Activated naive CD4-positive, alpha-beta T cell treated with anti-CD3 and anti-CD28 coated beads, Interleukin-2, amount 10 ng/mL, durations not matched to agents 7 days and 5 days (primary cell): ENCODE results near the gene KPTN.

ENCODE experiments used
- CTCF ChIA-PET: fragments of 350-600 bp; sonication (Branson Sonifier 250); formaldehyde crosslinking; loops from one replicate; lab custom pipeline; 2021; ENCODE audit warnings: antibody characterized with exemption; lab: Charles Lee
- DNase-seq: peaks from one replicate; pipeline ENCODE4 v3.0.0-alpha.2; 2020
- H3K27ac Mint-ChIP-seq: one replicate; pipeline ENCODE4 v1.8.0; 2021; ENCODE audit warnings: mild to moderate bottlenecking, moderate library complexity, mixed read lengths
- H3K27me3 Mint-ChIP-seq: one replicate; pipeline ENCODE4 v1.8.0; 2021; ENCODE audit warnings: mild to moderate bottlenecking, mixed read lengths
- H3K36me3 Mint-ChIP-seq: one replicate; pipeline ENCODE4 v1.8.0; 2021; ENCODE audit warnings: mixed read lengths
- H3K4me1 Mint-ChIP-seq: one replicate; pipeline ENCODE4 v1.8.0; 2021; ENCODE audit warnings: mixed read lengths
- H3K4me3 Mint-ChIP-seq: one replicate; pipeline ENCODE4 v1.8.0; 2021; ENCODE audit warnings: mild to moderate bottlenecking, moderate library complexity, mixed read lengths
- H3K9me3 Mint-ChIP-seq: one replicate; pipeline ENCODE4 v1.8.0; 2021; ENCODE audit warnings: mixed read lengths

Gene KPTN

DNA sequence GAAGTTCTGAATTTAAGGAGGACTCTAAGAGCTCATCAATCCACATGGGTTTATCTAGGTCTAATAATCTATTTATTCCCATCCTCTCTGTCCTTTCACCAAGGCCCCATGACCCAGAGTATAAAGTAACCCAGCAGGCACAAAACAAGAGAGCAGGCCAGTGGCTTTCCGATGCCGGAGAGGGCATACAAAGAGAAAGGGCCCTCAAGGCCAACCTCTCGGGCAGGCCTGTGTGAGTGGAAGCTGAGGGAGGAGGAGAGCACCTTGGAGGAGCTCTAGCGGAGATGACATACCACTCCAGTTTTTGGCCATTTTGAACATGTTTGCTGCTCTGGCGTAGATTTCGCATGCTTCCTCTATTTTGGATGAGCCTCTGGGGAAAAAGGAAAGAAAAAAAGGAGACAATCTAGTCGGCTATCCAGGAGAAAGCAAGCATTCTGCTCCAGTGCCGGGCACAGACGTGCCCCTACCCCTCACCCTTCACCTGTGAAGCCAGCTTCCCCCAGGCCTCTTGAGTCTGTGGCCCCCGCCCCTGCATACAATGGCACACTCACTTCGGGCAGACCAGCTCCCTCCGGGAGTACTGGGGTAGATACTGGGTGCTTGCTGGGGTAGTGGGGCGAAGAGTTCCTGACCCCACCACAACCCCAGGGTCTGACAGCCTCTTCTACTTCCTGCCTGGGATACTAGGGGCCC lies 19.3 kb upstream of the KPTN start:
- Mint-ChIP-seq H3K4me1 (no peaks in the 10 kb centered on the region), H3K27me3 (no peaks in the 10 kb centered on the region), H3K27ac (no peak overlapping the region), H3K4me3 (no peak overlapping the region), H3K36me3 (peaks cover 21% of the 10 kb centered on the region), H3K9me3 (no peaks in the 10 kb centered on the region)
- CTCF ChIA-PET, result no interaction called here
- no peak for DNase-seq

DNA sequence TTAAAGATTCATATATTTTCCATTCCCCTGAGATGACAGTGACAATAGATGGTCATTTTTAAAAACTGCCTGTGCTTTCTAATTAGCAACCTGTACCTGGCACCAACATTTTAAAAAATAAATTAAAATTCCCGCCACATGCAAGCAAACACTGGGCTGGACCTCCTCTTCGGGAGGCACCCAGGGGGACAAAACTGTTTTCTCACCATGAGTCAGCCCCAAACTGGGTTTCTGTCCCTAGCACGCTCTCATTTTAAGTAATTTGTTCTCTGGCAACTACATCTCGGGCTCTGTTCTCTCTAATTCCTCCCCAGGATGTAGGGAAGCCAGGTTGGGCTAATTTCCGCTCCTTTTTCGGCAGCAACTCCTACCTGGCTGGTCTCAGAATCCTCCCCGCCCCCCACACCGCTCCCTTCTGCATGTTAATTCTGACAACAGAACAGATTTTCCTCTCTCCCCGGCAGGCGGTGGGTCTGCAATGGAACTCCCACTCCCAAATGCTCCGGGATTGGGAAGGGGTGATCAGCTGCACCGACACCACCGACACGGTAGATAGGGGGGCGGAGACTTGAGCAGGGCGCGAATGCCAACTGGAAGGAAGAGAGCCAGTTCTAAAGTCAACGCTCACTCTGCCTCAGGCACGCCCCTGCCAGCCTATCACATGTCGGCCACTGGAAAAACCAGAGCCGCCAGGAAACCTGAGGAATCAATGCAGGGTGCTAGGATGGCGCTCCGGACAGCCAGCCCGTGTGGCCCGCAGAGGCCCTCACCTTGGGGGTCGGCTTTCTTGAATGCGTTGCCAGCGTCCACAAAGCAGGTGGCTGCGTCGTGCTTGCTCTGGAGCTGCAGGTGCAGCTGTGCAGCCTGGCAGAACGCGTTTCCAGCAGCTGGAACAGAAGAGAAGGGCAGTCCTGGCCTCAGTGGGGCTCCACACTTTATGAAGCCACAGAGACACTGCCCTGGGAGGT lies 16.1 kb upstream of the KPTN start:
- Mint-ChIP-seq H3K27ac (no peak overlapping the region), H3K36me3 (peaks cover 26% of the 10 kb centered on the region), H3K9me3 (no peaks in the 10 kb centered on the region), H3K27me3 (no peaks in the 10 kb centered on the region), H3K4me1 (no peaks in the 10 kb centered on the region), H3K4me3 (no peak overlapping the region)
- DNase-seq, result no peak
- CTCF ChIA-PET, result no interaction called here

DNA sequence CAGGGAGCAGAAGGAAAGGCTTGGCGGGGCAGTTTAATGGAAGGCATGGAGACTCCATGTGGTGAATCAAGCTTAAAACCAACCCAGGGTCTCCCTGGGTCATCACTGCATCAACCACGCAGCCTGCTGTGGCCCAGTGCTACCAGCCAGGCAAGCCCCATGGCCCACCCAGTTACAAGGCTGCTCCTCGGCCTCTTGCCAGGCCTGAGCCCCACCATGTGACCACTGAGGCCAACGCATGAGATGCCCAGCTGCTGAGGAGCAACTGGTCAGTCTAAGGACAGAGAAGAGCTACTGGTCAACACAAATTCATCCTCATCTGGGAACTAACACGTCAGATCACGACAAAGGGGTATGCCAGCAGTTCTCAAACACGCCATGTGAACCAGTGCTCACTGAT lies 15.4 kb upstream of the KPTN start:
- CTCF ChIA-PET, result no interaction called here
- Mint-ChIP-seq H3K4me1 (no peaks in the 10 kb centered on the region), H3K4me3 (no peak overlapping the region), H3K27ac (no peak overlapping the region), H3K36me3 (peaks cover 26% of the 10 kb centered on the region), H3K9me3 (no peaks in the 10 kb centered on the region), H3K27me3 (no peaks in the 10 kb centered on the region)
- DNase-seq, result no peak

DNA sequence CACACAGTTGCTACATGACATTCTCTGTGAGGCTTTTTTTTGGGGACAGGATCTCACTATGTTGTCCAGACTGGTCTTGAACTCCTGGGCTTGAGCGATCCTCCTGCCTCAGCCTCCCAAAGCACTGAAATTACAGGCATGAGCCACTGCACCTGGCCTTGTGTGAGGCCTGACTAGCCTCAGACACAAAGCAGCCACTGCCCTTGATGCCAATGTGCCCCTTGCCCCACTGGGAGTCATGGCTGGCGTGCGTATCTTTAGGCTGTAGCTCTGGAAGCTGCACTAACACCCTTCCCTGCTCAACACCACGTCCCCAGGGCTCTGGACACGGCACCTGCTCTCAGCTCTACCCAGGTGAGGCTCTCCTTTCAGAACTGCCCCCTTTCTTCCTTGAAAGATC lies 14.5 kb upstream of the KPTN start:
- Mint-ChIP-seq H3K27me3 (no peaks in the 10 kb centered on the region), H3K4me1 (no peaks in the 10 kb centered on the region), H3K27ac (peak overlapping the region; percentile 33), H3K9me3 (no peaks in the 10 kb centered on the region), H3K4me3 (no peak overlapping the region), H3K36me3 (peaks cover 23% of the 10 kb centered on the region)
- DNase-seq, result no peak
- CTCF ChIA-PET, result interaction anchor here (0.8 kb wide), 1 partner anchor 62 kb away, joined by 3 read pairs; no protein-coding TSS in a partner anchor

DNA sequence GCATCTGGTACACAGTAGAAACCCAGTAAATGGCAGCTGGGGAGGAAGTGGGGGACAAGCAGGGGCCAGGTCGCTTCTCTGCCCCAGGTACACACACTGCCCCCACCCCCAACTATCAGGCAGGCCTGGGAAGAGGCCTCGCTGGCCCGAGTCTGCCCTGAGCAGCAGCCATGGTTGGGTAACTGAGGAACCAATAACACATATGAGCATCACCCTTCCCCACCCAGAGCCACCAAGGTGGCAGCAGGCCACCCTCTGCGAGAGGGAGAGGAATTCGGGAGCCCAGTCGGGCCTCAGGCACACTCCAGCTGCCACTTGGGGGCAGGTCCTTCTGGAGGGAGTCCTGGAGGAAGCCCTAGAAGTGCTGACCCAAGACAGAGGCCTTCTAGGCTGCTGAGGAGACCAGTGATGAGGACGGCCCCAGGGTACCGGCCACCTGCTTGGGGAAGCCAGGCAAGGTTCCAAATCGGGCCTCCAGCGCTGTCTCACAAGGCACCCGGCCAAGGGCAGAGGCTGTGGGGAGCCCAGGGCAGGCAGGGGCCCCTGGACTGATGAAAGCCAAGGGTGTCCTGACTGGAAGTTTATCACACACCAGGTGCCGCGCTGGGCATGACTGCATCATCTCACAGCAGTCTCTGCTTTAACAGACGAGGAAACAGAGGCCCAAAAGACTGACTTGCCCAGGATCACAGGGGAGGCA lies 14.0 kb upstream of the KPTN start:
- CTCF ChIA-PET, result no interaction called here
- no peak overlapping the region for H3K27ac Mint-ChIP-seq
- peaks cover 18% of the 10 kb centered on the region for H3K36me3 Mint-ChIP-seq
- no peak for DNase-seq
- no peak overlapping the region for H3K4me3 Mint-ChIP-seq
- no peaks in the 10 kb centered on the region for H3K4me1 Mint-ChIP-seq
- no peaks in the 10 kb centered on the region for H3K9me3 Mint-ChIP-seq
- H3K27me3 Mint-ChIP-seq, result no peaks in the 10 kb centered on the region

DNA sequence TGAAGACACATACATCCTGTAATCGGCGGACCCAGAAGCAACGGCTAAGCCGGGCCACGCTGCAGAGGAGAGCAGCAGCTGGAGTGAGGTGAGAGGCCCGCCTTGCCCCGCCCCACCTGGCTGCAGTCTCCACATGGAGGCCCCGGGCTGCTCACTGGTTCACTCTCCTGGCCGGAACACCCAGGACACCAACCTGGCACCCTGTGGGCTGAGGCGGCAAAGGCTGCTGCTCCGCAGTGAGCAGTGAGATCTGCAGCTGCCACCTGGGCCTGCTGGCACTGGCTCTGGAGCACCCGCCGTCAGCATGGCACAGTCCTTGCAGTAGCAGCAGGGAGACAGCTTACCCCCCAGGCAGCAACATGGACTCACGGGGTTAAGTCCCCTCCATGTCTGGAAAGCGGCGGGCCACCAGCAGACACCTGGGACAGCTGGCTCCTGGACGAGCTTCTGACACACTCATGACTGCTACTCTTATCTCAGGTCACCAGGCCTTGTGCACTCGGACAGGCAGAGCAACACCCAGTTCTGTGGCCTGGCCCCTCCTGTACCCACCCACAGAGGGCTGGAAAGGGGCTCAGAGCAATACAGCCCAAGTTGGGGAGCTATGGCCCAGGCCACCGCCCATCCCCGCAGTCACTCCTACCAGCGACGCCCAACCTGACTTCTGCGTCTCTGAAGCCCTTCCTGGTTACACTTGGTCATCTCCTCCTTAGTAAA lies 13.2 kb upstream of the KPTN start:
- Mint-ChIP-seq H3K4me1 (no peaks in the 10 kb centered on the region), H3K4me3 (no peak overlapping the region), H3K9me3 (no peaks in the 10 kb centered on the region), H3K27ac (no peak overlapping the region), H3K27me3 (no peaks in the 10 kb centered on the region), H3K36me3 (peaks cover 13% of the 10 kb centered on the region)
- DNase-seq, result no peak
- CTCF ChIA-PET, result interaction anchor here (0.9 kb wide), 1 partner anchor 10 kb away, joined by 3 read pairs; no protein-coding TSS in a partner anchor

DNA sequence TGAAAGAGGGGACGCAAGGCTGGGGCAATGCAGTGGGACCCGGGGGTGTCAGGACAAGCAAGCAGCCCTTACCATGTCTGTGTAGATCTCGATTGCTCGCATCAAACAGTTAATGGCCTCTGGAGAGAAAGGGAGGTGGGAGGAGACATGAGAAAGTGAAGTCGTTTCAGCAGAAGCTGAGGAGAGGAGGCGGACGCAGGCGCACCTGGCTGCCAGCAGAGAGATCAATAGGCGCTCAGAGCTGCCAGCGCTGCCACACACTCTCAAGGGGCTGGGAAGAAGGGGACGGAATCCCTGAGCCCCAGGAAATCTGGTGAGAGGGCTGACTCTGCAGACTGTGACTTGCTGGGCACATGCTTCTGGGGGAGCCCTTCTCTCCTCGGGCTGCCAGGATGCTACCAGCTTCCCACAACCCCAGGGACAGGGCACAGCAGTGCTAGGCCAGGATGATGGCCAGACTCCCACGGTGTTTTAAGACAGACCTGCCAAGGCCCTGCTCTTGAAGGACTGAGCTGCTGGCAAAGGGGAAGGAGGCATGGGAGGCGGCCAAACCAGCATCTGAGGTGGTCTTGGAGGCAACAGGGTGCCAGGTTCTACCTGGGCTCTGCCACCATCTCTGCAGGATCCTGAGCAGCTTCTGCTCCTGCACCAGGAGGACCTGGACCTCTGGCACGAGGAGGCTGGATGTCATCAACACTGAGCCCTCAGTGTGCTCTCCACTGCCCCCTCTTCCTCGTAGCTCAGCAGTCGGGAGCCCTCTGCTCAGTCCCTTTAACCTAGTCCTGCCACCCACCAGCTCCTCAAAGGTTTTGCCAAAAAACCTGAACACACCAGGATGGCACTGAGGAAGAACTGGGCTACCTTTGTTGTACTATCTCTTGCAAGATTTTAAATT lies 11.7 kb upstream of the KPTN start:
- H3K9me3 Mint-ChIP-seq, result no peaks in the 10 kb centered on the region
- no peaks in the 10 kb centered on the region for H3K27me3 Mint-ChIP-seq
- no peak for DNase-seq
- H3K36me3 Mint-ChIP-seq, result peaks cover 8% of the 10 kb centered on the region
- CTCF ChIA-PET, result interaction anchor here (0.9 to 1.7 kb wide), 4 partner anchors 9 to 147 kb away, joined by 3 to 5 read pairs (median 4); partner anchors contain the start of genes DHX34 and KPTN
- no peak overlapping the region for H3K4me3 Mint-ChIP-seq
- H3K4me1 Mint-ChIP-seq, result no peaks in the 10 kb centered on the region
- peak overlapping the region; percentile 62 for H3K27ac Mint-ChIP-seq

DNA sequence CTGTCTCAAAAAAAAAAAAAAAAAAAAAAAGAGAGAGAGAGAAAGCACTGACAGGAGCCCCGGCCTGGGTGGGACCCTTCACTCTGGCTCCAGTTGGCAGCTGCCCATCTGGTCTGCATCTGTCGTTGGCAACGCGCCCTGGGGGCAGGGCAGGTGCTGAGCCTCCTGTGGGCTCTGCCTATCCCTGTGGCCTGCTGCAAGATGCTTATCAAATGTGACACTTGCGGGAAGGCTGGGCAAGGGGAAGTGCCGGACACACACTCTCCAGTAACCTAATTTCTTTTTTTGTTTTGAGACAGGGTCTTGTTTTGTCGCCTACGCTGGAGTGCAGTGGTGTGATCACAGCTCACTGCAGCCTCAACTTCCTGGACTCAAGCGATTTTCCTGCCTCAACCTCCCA lies 10.7 kb upstream of the KPTN start:
- H3K9me3 Mint-ChIP-seq, result no peaks in the 10 kb centered on the region
- H3K27me3 Mint-ChIP-seq, result no peaks in the 10 kb centered on the region
- no peak for DNase-seq
- no peak overlapping the region for H3K27ac Mint-ChIP-seq
- peaks cover 13% of the 10 kb centered on the region for H3K36me3 Mint-ChIP-seq
- no peak overlapping the region for H3K4me3 Mint-ChIP-seq
- CTCF ChIA-PET, result interaction anchor here (1.7 kb wide), 1 partner anchor 11 kb away, joined by 5 read pairs; the partner anchor contains the start of gene KPTN
- H3K4me1 Mint-ChIP-seq, result no peaks in the 10 kb centered on the region

DNA sequence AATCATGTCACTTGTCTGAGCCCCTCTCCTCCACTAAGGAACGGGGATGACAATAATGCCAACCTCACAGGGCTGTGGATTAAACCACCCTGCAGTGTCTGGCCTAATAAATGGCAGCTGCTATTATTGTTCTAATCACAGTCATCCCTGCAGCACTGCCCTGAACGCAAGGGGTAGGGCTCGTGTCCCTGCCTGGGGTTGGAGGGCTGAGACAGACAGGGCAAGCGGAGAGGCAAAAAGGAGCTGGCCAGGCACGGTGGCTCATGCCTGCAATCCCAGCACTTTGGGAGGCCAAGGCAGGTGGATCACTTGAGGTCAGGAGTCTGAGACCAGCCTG lies 10.2 kb upstream of the KPTN start:
- CTCF ChIA-PET, result no interaction called here
- no peak overlapping the region for H3K27ac Mint-ChIP-seq
- no peaks in the 10 kb centered on the region for H3K27me3 Mint-ChIP-seq
- H3K4me3 Mint-ChIP-seq, result no peak overlapping the region
- DNase-seq, result no peak
- H3K9me3 Mint-ChIP-seq, result no peaks in the 10 kb centered on the region
- H3K4me1 Mint-ChIP-seq, result no peaks in the 10 kb centered on the region
- H3K36me3 Mint-ChIP-seq, result peaks cover 13% of the 10 kb centered on the region

DNA sequence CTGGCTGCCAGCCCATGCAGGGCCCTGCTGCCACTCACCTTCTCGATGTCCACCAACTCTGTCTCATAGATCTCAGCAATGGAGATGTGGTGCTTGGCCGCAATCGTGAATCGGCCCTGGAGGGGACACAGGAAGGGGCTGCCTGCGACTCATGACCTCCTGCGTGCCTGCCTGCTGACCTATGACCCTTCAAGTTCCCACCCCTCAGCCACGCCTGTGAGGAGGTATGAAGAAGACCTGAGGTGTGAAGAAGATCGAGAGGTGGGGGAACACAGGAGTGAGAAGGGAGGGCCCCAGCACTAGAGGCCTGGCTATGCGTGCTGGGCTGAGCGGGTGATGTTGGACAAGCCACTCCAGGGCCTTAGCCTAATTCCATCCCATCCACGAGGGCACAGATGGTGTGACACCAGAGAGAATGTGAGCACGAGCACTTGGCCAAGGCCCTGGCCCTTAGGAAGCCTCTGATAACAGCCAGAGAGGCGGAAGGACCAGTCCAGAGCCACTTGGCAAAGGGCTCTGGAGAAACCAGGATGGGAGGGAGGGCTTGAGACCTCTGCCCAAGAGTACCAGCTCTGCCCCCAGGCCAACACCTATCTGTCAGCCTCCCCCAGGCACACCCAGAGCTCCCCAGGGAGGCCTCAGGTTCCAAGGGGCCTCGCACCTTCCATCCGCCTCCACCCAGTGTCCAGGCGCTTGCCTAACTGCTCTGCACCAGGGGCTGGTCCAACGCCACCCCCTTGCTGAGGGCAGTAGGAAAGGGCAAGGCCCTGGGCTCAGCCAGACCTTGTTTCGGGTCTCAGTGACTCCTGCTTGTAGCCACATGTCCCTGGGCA lies 9.6 kb upstream of the KPTN start:
- no peak for DNase-seq
- H3K4me1 Mint-ChIP-seq, result no peaks in the 10 kb centered on the region
- no peak overlapping the region for H3K4me3 Mint-ChIP-seq
- no peak overlapping the region for H3K27ac Mint-ChIP-seq
- H3K27me3 Mint-ChIP-seq, result no peaks in the 10 kb centered on the region
- H3K36me3 Mint-ChIP-seq, result peaks cover 13% of the 10 kb centered on the region
- H3K9me3 Mint-ChIP-seq, result no peaks in the 10 kb centered on the region
- CTCF ChIA-PET, result no interaction called here

DNA sequence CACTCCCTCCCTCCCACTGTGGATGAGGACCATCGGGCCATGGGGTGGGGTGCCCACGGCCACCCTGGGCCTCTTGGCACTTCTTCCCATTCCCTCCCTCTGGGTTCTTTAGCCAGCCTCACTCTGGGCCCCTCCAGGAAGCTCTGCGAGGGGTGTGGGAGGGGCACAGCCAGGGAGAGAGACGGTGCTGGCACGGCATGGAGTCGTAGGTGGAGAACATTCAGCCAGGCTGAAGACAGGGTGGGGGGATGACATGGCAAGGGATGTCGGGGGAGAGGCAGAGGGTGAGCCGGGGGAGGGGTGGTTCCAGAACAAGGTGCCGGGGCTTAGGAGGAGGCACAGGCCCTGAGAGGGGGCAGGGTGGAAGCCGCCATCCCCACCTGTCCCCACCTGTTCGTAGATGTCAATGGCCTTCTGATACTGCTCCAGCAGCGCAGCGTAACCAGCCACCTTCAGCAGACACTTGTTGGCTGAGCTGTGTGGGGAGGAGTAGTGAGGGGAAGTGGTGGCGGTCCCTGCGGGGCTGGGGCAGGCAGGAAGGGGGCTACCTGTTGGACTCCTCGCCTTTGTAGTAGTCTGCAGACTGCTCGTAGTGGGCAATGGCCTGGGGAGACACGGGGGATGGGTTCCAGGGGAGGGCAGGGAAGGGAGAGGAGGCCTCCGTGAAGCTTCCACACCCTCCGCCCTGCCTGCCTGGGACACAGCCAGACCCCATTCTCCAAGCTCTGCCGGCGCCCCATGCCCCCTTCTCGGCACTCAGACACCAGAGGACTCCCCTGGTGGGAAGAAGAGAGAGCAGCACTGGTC lies 8.8 kb upstream of the KPTN start:
- H3K27ac Mint-ChIP-seq, result no peak overlapping the region
- H3K36me3 Mint-ChIP-seq, result peaks cover 13% of the 10 kb centered on the region
- CTCF ChIA-PET, result no interaction called here
- H3K27me3 Mint-ChIP-seq, result no peaks in the 10 kb centered on the region
- no peaks in the 10 kb centered on the region for H3K9me3 Mint-ChIP-seq
- peaks cover under 1% of the 10 kb centered on the region for H3K4me1 Mint-ChIP-seq
- H3K4me3 Mint-ChIP-seq, result no peak overlapping the region
- DNase-seq, result no peak

DNA sequence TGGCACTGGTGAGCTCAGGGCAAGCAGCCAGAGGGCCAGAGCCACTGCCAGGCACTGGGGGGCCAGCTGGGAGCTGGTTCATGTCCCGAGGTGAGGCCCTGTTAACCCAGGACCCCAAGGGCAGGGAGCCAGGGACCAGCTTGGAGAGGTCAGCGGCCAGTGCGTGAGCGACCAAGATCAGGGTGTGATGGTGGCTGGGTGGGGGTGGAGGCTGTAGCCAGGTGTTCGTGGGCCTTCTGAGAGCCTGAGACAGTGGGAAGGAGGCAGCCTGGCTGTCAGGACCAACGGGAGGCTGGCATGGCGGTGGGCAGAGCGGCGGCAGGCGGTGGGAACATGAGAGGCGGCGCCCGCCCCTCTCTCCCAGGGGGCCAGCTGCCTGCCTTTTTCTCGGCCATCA lies 8.1 kb upstream of the KPTN start:
- Mint-ChIP-seq H3K27ac (no peak overlapping the region), H3K36me3 (peaks cover 13% of the 10 kb centered on the region), H3K9me3 (no peaks in the 10 kb centered on the region), H3K4me1 (peaks cover 7% of the 10 kb centered on the region), H3K27me3 (no peaks in the 10 kb centered on the region), H3K4me3 (no peak overlapping the region)
- CTCF ChIA-PET, result no interaction called here
- DNase-seq, result no peak
